Body of pancreas (tissue), 4 donors: ENCODE measurements around the gene AP1G1. TPM values are rescaled to one million over a fixed set of nuclear protein-coding genes. Genes with fewer than 3 reads are reported as not detected.
"Not testable (repeated sequence)": the region's sequence is repeated elsewhere in the genome, so short reads cannot be mapped to it uniquely, and the experiment has no call there.

ENCODE experiments used
- ATAC-seq: fragments of 150-250 bp; one replicate; pipeline ENCODE4 v1.9.1; 2016
- DNase-seq, 4 donors: peaks; one replicate each; pipeline ENCODE4 v3.0.0-alpha.2; 2019
- H3K27ac ChIP-seq, 4 donors: fragments of 200-600 bp; sonication (generic); 1 replicate in 3 of 4; 2 replicates in 1 of 4; pipeline versions ENCODE4 v1.5.1 to v1.6.1; 2016 to 2019; ENCODE audit warnings: mild to moderate bottlenecking in 1 of 4, mixed read lengths in 1 of 4, moderate library complexity in 1 of 4
- H3K27me3 ChIP-seq, 2 donors: fragments of 200-600 bp; sonication (generic); one replicate each; pipeline ENCODE4 v1.6.0; 2016; ENCODE audit warnings: mild to moderate bottlenecking in 1 of 2
- H3K36me3 ChIP-seq, 2 donors: fragments of 200-600 bp; sonication (generic); replicated peaks in 1 of 2; 2 replicates each; pipeline ENCODE4 v1.5.1; 2016; ENCODE audit warnings: low read depth in 2 of 2; ENCODE audit not compliant: insufficient read depth in 1 of 2
- H3K4me1 ChIP-seq: fragments of 200-600 bp; sonication (generic); one replicate; pipeline ENCODE4 v1.6.0; 2016
- H3K4me3 ChIP-seq, 2 donors: fragments of 200-600 bp; sonication (generic); 1 replicate in 1 of 2; 2 replicates in 1 of 2; pipeline ENCODE4 v1.5.1; 2016 to 2019
- H3K9me3 ChIP-seq, 3 donors: fragments of 200-600 bp; sonication (generic); 1 replicate in 2 of 3; 2 replicates in 1 of 3; pipeline ENCODE4 v1.5.1; 2016
- POLR2A ChIP-seq, 3 donors: fragments of 450-650 bp; IDR thresholded peaks; one replicate each; pipeline ENCODE4 v1.6.1; 2016; ENCODE audit warnings: antibody characterized with exemption in 3 of 3, mild to moderate bottlenecking in 2 of 3
- WGBS, 2 donors: methylation state at CpG; one replicate each; pipeline ENCODE4 v1.1.5; 2017; 5-methylcytosine and 5-hydroxymethylcytosine counted together
- intact Hi-C: fragments of 100-400 bp; cut with DNase I; formaldehyde crosslinking; loops from one replicate; pipeline ENCODE4 v1.15.1; 2023
- total RNA-seq, 2 donors: library from RNA; depleted of rRNA; stranded (reverse); fragments of >200 nt; gene quantifications; one replicate each; pipeline ENCODE4 v1.1.0, GENCODE V29; 2016
- TF ChIP-seq, protein P1 (sequence below), 7 experiments: fragments of 450-650 bp in 4 of 7; fragments of 200-600 bp in 3 of 7; sonication (generic) in 3 of 7; IDR thresholded peaks; one replicate each; pipeline ENCODE4 v1.5.1; 2016 to 2019; ENCODE audit warnings: antibody characterized with exemption in 7 of 7

Gene AP1G1
- total RNA-seq, 2 donors from 2014 or later: 58.1 to 84.7 TPM

DNA sequence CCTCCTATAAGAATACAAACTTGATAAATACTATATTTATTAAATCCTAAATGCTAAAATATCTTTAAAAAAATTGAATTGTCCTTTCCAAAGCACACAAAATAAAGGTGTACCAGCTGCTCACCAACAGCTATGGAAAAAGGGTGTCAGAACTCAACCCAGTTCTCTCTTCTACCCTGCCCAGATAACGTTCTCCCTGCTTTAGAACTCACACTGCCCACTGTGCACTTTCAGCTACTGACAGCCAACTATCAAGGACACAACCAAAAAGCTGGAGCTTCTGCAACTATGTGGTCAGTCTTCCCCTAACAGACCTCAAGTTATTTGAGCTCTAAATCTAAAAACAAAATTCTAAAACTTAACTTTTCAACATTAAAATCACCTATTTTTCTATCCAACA, 13.7 kb downstream of the AP1G1 start:
- peaks cover 16% of the 10 kb centered on the region for H3K4me1 ChIP-seq
- ATAC-seq (no peak), DNase-seq (no peak)
- WGBS, 2 donors: 10 to 14% methylated on average over 1 of the region's 1 CpG
- TF ChIP-seq, protein P1, sequence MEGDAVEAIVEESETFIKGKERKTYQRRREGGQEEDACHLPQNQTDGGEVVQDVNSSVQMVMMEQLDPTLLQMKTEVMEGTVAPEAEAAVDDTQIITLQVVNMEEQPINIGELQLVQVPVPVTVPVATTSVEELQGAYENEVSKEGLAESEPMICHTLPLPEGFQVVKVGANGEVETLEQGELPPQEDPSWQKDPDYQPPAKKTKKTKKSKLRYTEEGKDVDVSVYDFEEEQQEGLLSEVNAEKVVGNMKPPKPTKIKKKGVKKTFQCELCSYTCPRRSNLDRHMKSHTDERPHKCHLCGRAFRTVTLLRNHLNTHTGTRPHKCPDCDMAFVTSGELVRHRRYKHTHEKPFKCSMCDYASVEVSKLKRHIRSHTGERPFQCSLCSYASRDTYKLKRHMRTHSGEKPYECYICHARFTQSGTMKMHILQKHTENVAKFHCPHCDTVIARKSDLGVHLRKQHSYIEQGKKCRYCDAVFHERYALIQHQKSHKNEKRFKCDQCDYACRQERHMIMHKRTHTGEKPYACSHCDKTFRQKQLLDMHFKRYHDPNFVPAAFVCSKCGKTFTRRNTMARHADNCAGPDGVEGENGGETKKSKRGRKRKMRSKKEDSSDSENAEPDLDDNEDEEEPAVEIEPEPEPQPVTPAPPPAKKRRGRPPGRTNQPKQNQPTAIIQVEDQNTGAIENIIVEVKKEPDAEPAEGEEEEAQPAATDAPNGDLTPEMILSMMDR (IDR thresholded peaks at IDR 0.05): no peak
- TF ChIP-seq POLR2A (IDR thresholded peaks at IDR 0.05): no peak
- H3K9me3 ChIP-seq: no peaks in the 10 kb centered on the region
- no peaks in the 10 kb centered on the region for H3K27me3 ChIP-seq
- H3K36me3 ChIP-seq: no peaks in the 10 kb centered on the region
- intact Hi-C loops: no loop called here
- H3K4me3 ChIP-seq: no peak overlapping the region
- no peak overlapping the region for H3K27ac ChIP-seq

DNA sequence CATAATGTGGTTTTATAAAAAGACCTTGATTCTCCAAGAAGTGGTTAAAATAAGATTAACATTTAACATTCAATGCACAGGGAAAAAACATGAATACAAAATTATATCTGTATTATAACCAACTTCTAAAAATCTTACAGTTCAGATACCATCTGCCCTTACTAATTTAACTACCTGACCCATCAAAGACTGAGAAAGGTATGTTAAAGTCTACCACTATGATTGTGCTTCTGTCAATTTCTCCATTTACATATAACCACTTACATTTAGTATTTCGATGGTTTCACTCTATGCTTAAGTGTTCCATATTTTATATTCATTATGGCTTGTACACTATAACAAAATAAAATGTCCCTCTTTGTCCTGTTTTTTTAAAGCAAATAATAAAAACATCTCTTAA, 14.6 kb downstream of the AP1G1 start:
- ATAC-seq (no peak), DNase-seq (no peak)
- Histone ChIP-seq H3K27ac (no peak overlapping the region), H3K36me3 (peaks cover 0 to 2% of the 10 kb centered on the region in 2 donors), H3K4me1 (peaks cover 16% of the 10 kb centered on the region), H3K4me3 (no peak overlapping the region), H3K27me3 (no peaks in the 10 kb centered on the region), H3K9me3 (no peaks in the 10 kb centered on the region)
- intact Hi-C loops: no loop called here
- 84 to 94% methylated on average over 1 of the region's 1 CpG for WGBS, 2 donors
- TF ChIP-seq POLR2A (IDR thresholded peaks at IDR 0.05): no peak
- TF ChIP-seq, protein P1 (IDR thresholded peaks at IDR 0.05): no peak

- ATAC-seq: no peak
- H3K4me3 ChIP-seq: no peak overlapping the region
- 72 to 96% methylated on average over 3 of the region's 3 CpGs for WGBS, 2 donors
- H3K36me3 ChIP-seq: peaks cover 0 to 6% of the 10 kb centered on the region in 2 donors
- intact Hi-C loops: no loop called here
- DNase-seq: no peak
- peaks cover 16% of the 10 kb centered on the region for H3K4me1 ChIP-seq
- H3K9me3 ChIP-seq: no peaks in the 10 kb centered on the region
- no peak overlapping the region for H3K27ac ChIP-seq
- TF ChIP-seq, protein P1 (IDR thresholded peaks at IDR 0.05): no peak
- TF ChIP-seq POLR2A (IDR thresholded peaks at IDR 0.05): no peak
- H3K27me3 ChIP-seq: no peaks in the 10 kb centered on the region
Observed at GRCh38 chr16:71792176-71792575, 16.5 kb downstream of the AP1G1 start.

DNA sequence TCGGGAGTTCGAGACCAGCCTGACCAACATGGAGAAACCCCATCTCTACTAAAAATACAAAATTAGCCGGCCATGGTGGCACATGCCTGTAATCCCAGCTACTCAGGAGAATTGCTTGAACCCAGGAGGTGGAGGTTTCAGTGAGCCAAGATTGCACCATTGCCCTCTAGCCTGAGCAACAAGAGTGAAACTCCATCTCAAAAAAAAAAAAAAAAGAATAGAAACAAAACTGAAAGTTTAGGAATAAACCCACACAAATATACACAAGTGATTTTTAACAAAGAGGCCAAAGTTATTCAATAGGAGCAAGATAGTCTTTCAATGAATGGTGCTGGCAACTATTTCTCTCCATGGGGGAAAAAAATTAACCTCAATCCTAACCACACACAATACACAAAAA, 18.3 kb downstream of the AP1G1 start:
- intact Hi-C loops, H3K27ac ChIP-seq, H3K36me3 ChIP-seq, H3K9me3 ChIP-seq, DNase-seq, H3K4me3 ChIP-seq, ATAC-seq, H3K4me1 ChIP-seq, H3K27me3 ChIP-seq: not testable (repeated sequence)
- WGBS, 2 donors: 83 to 94% methylated on average over 3 of the region's 3 CpGs

DNA sequence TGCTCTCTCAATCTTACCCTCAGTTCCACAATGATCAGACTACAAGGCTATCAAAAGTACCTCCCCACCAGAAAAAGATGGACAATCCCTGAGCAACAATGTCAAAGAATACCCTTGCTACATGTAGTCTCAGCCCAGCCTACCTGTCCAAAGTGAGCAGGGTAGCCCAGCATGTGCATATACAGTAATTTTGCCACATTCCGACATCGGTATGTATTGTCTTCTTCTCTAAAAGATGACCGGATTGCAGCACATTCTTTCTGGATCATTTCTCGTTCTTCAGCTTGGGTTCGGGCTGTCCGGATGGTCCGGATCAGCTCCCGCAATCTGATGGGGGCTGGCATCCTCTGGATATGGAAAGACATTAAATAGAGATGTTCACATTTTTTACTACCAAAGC, 19.5 kb downstream of the AP1G1 start:
- ATAC-seq (no peak), DNase-seq (no peak)
- Histone ChIP-seq H3K27me3 (no peaks in the 10 kb centered on the region), H3K9me3 (no peaks in the 10 kb centered on the region), H3K4me3 (no peak overlapping the region), H3K4me1 (no peaks in the 10 kb centered on the region), H3K27ac (no peak overlapping the region), H3K36me3 (peaks cover 0 to 6% of the 10 kb centered on the region in 2 donors)
- intact Hi-C loops: no loop called here
- 89 to 93% methylated on average over 8 of the region's 8 CpGs for WGBS, 2 donors
- no peak for TF ChIP-seq POLR2A (IDR thresholded peaks at IDR 0.05)
- TF ChIP-seq, protein P1 (IDR thresholded peaks at IDR 0.05): no peak
